H1 (cell line): ENCODE results near the gene VENTX. TPM values are rescaled to one million over a fixed set of nuclear protein-coding genes. Genes with fewer than 3 reads are reported as not detected.

Experiments
- CTCF ChIA-PET: fragments of 300-600 bp; sonication (Branson Sonifier 250); formaldehyde crosslinking; loops from one replicate; lab custom pipeline; 2021; ENCODE audit not compliant: partially characterized antibody; lab: Charles Lee
- POLR2A ChIA-PET: fragments of 300-600 bp; sonication (Branson Sonifier 250); formaldehyde crosslinking; loops from one replicate; lab custom pipeline; 2021; ENCODE audit warnings: inconsistent platforms; ENCODE audit not compliant: partially characterized antibody; lab: Charles Lee
- DNase-seq, 2 experiments: peaks; one replicate each; pipeline versions ENCODE4 v3.0.0 to v3.0.0-alpha.2; 2010 to 2022; ENCODE audit warnings: low spot score in 2 of 2, low read depth in 1 of 2, mixed read lengths in 1 of 2
- FAIRE-seq: peaks from 2 replicates; lab custom pipeline; 2011; peaks lifted over from hg19 to GRCh38; lab: Jason Lieb, UNC
- H2AFZ ChIP-seq: 2 replicates; pipeline ENCODE4 v1.8.1; 2012; ENCODE audit warnings: low read length, inconsistent platforms
- H2AK5ac ChIP-seq: 2 replicates; pipeline ENCODE4 v1.6.1; 2013; ENCODE audit warnings: low read depth, low read length
- H2BK120ac ChIP-seq: replicated peaks from 2 replicates; pipeline ENCODE3; 2013; ENCODE audit warnings: low read depth, low read length, inconsistent platforms
- H2BK12ac ChIP-seq: 2 replicates; pipeline ENCODE4 v1.6.1; 2013; ENCODE audit warnings: low read depth, low read length
- H2BK15ac ChIP-seq: 2 replicates; pipeline ENCODE4 v1.6.1; 2013; ENCODE audit warnings: low read length
- H2BK20ac ChIP-seq: 2 replicates; pipeline ENCODE4 v1.6.1; 2013; ENCODE audit warnings: low read length
- H2BK5ac ChIP-seq: 2 replicates; pipeline ENCODE4 v1.6.1; 2013; ENCODE audit warnings: low read depth, low read length
- H3K14ac ChIP-seq: 2 replicates; pipeline ENCODE4 v1.6.1; 2013; ENCODE audit warnings: inconsistent platforms; ENCODE audit not compliant: insufficient read length
- H3K18ac ChIP-seq: 2 replicates; pipeline ENCODE4 v1.6.1; 2013; ENCODE audit warnings: low read length; ENCODE audit errors: extremely low read depth
- H3K23ac ChIP-seq: 2 replicates; pipeline ENCODE4 v1.6.1; 2013; ENCODE audit warnings: inconsistent platforms; ENCODE audit not compliant: insufficient read length
- H3K23me2 ChIP-seq: 2 replicates; pipeline ENCODE4 v1.6.1; 2013; ENCODE audit warnings: low read depth, low read length
- H3K27ac ChIP-seq: 2 replicates; pipeline ENCODE4 v1.6.1; 2011; ENCODE audit warnings: low read depth, low read length, inconsistent platforms
- H3K27me3 ChIP-seq, 4 experiments: replicated peaks in 1 of 4; 1 replicate in 1 of 4; 2 replicates in 3 of 4; pipeline versions ENCODE4 v1.6.1 to v1.8.1; 2011 to 2013; ENCODE audit warnings: low read length in 3 of 4, mild to moderate bottlenecking in 3 of 4, inconsistent platforms in 2 of 4, mixed read lengths in 2 of 4, moderate library complexity in 1 of 4; ENCODE audit not compliant: control insufficient read depth in 3 of 4, insufficient read depth in 3 of 4; ENCODE audit errors: extremely low read depth in 1 of 4
- H3K36me3 ChIP-seq, 4 experiments: 2 replicates each; pipeline versions ENCODE4 v1.6.1 to v1.8.1; 2011 to 2013; ENCODE audit warnings: mild to moderate bottlenecking in 4 of 4, low read length in 3 of 4, moderate library complexity in 2 of 4, control low read depth in 1 of 4, inconsistent platforms in 1 of 4; ENCODE audit not compliant: insufficient read depth in 4 of 4, control insufficient read depth in 2 of 4
- H3K4ac ChIP-seq: replicated peaks from 2 replicates; pipeline ENCODE3; 2013; ENCODE audit warnings: low read length, low read depth, mixed read lengths, inconsistent platforms; ENCODE audit not compliant: insufficient read length
- H3K4me1 ChIP-seq, 4 experiments: replicated peaks in 1 of 4; 1 replicate in 1 of 4; 2 replicates in 3 of 4; pipeline versions ENCODE4 v1.6.1 to v1.8.1; 2011 to 2013; ENCODE audit warnings: low read length in 3 of 4, inconsistent platforms in 2 of 4, mixed read lengths in 1 of 4; ENCODE audit not compliant: insufficient read depth in 4 of 4, control insufficient read depth in 3 of 4
- H3K4me2 ChIP-seq, 2 experiments: 2 replicates each; pipeline versions ENCODE4 v1.6.1 to v1.8.1; 2011 to 2013; ENCODE audit warnings: low read depth in 2 of 2, low read length in 2 of 2, control low read depth in 1 of 2, inconsistent platforms in 1 of 2, mild to moderate bottlenecking in 1 of 2; ENCODE audit not compliant: insufficient read depth in 1 of 2
- H3K4me3 ChIP-seq, 4 experiments: fragments of 200-600, 300-600 bp in 1 of 4; sonication (generic), shearing (Covaris generic), sonication (Bioruptor Twin) in 1 of 4; 2 replicates each; pipeline versions ENCODE4 v1.5.1 to v1.8.1; 2011 to 2016; ENCODE audit warnings: low read length in 4 of 4, low read depth in 3 of 4, control low read depth in 2 of 4, inconsistent platforms in 2 of 4, mild to moderate bottlenecking in 2 of 4, mixed read lengths in 1 of 4, moderate library complexity in 1 of 4; ENCODE audit not compliant: insufficient read depth in 2 of 4; ENCODE audit errors: extremely low read depth in 1 of 4
- H3K56ac ChIP-seq: replicated peaks from 2 replicates; pipeline ENCODE3; 2013; ENCODE audit warnings: low read depth, mild to moderate bottlenecking, mixed read lengths, low read length, inconsistent platforms; ENCODE audit not compliant: insufficient read length
- H3K79me1 ChIP-seq: 2 replicates; pipeline ENCODE4 v1.6.1; 2013; ENCODE audit warnings: low read depth, low read length, control low read depth
- H3K79me2 ChIP-seq, 2 experiments: 2 replicates each; pipeline versions ENCODE4 v1.6.1 to v1.8.1; 2012 to 2013; ENCODE audit warnings: low read length in 2 of 2, mild to moderate bottlenecking in 2 of 2, inconsistent platforms in 1 of 2; ENCODE audit not compliant: insufficient read depth in 2 of 2, control insufficient read depth in 1 of 2
- H3K9ac ChIP-seq, 4 experiments: replicated peaks in 1 of 4; 1 replicate in 1 of 4; 2 replicates in 3 of 4; pipeline versions ENCODE4 v1.6.1 to v1.8.1; 2011 to 2013; ENCODE audit warnings: low read depth in 3 of 4, low read length in 3 of 4, control low read depth in 2 of 4, mild to moderate bottlenecking in 2 of 4, moderate library complexity in 2 of 4, inconsistent platforms in 1 of 4; ENCODE audit errors: extremely low read depth in 1 of 4
- H3K9me3 ChIP-seq, 2 experiments: 2 replicates each; pipeline versions ENCODE4 v1.6.1 to v1.8.1; 2012 to 2013; ENCODE audit warnings: mild to moderate bottlenecking in 2 of 2, moderate library complexity in 2 of 2, control low read depth in 1 of 2, inconsistent platforms in 1 of 2, low read depth in 1 of 2, low read length in 1 of 2, mixed read lengths in 1 of 2; ENCODE audit not compliant: insufficient read depth in 2 of 2
- H4K20me1 ChIP-seq, 2 experiments: replicated peaks in 1 of 2; 2 replicates each; pipeline versions ENCODE3 to v1.8.1; 2011 to 2013; ENCODE audit warnings: inconsistent platforms in 2 of 2, low read length in 2 of 2, mild to moderate bottlenecking in 1 of 2; ENCODE audit not compliant: insufficient read depth in 2 of 2, control insufficient read depth in 1 of 2
- H4K5ac ChIP-seq: 2 replicates; pipeline ENCODE4 v1.6.1; 2013; ENCODE audit warnings: low read length, low read depth, mixed read lengths, inconsistent platforms; ENCODE audit not compliant: insufficient read length
- H4K8ac ChIP-seq: 2 replicates; pipeline ENCODE4 v1.8.0; 2013; ENCODE audit warnings: mild to moderate bottlenecking, moderate library complexity, low read length, inconsistent platforms; ENCODE audit not compliant: insufficient read depth; ENCODE audit errors: extremely low read depth
- H4K91ac ChIP-seq: replicated peaks from 2 replicates; pipeline ENCODE3; 2013; ENCODE audit warnings: low read length, mixed read lengths, inconsistent platforms; ENCODE audit not compliant: insufficient read length
- ATF2 ChIP-seq: IDR thresholded peaks from 2 replicates; pipeline ENCODE4 v1.6.1; 2012; ENCODE audit warnings: low read length, inconsistent platforms
- EP300 ChIP-seq, 2 experiments: IDR thresholded peaks; 1 replicate in 1 of 2; 2 replicates in 1 of 2; pipeline ENCODE4 v1.6.1; 2011 to 2012; ENCODE audit warnings: low read depth in 2 of 2, low read length in 2 of 2, mild to moderate bottlenecking in 2 of 2, borderline replicate concordance in 1 of 2, inconsistent platforms in 1 of 2, moderate library complexity in 1 of 2
- GABPA ChIP-seq: IDR thresholded peaks from 2 replicates; pipeline ENCODE4 v1.6.1; 2011; ENCODE audit warnings: mild to moderate bottlenecking, low read length, moderate library complexity, borderline replicate concordance; ENCODE audit not compliant: insufficient read depth
- JUN ChIP-seq: IDR thresholded peaks from 2 replicates; pipeline ENCODE4 v1.6.1; 2011; ENCODE audit warnings: low read depth, mild to moderate bottlenecking, improper control_type of control experiment, low read length
- JUND ChIP-seq: IDR thresholded peaks from 2 replicates; pipeline ENCODE4 v1.6.1; 2011; ENCODE audit warnings: mild to moderate bottlenecking, improper control_type of control experiment, low read length
- PHF8 ChIP-seq: fragments of 200-600 bp; sonication (generic); conservative IDR thresholded peaks from 2 replicates; pipeline ENCODE4 v1.7.1; 2012; ENCODE audit warnings: low read depth, mild to moderate bottlenecking, inconsistent platforms, low read length, moderate library complexity
- RBBP5 ChIP-seq: IDR thresholded peaks from 2 replicates; pipeline ENCODE4 v1.7.1; 2012; ENCODE audit warnings: low read depth, mild to moderate bottlenecking, inconsistent platforms, low read length, moderate library complexity, borderline replicate concordance
- RFX5 ChIP-seq: IDR thresholded peaks from 2 replicates; pipeline ENCODE4 v1.6.1; 2011; ENCODE audit warnings: low read depth, low read length, improper control_type of control experiment, borderline replicate concordance
- SIX5 ChIP-seq: IDR thresholded peaks from 2 replicates; pipeline ENCODE4 v1.6.1; 2011; ENCODE audit warnings: mild to moderate bottlenecking, low read depth, low read length
- SP1 ChIP-seq: IDR thresholded peaks from 2 replicates; pipeline ENCODE4 v1.6.1; 2011; ENCODE audit warnings: low read depth, low read length
- SP4 ChIP-seq: IDR thresholded peaks from 2 replicates; pipeline ENCODE4 v1.6.1; 2012; ENCODE audit warnings: low read length, inconsistent platforms
- TAF1 ChIP-seq: IDR thresholded peaks from 2 replicates; pipeline ENCODE4 v1.6.1; 2011; ENCODE audit warnings: mild to moderate bottlenecking, low read depth, low read length
- YY1 ChIP-seq: IDR thresholded peaks from 2 replicates; pipeline ENCODE4 v1.6.1; 2011; ENCODE audit warnings: low read depth, mild to moderate bottlenecking, low read length
- WGBS, 2 experiments: shearing (Covaris generic) in 1 of 2; methylation state at CpG; one replicate each; pipeline versions ENCODE4 v1.1.6 to v1.1.7; 2013 to 2015; ENCODE audit warnings: low lambda C conversion rate in 2 of 2, mixed read lengths in 2 of 2, inconsistent platforms in 1 of 2, low coverage in 1 of 2, missing lambda C conversion rate in 1 of 2; ENCODE audit not compliant: insufficient replicate concordance in 2 of 2, insufficient coverage in 1 of 2, insufficient read length in 1 of 2; ENCODE audit errors: extremely low coverage in 1 of 2, missing lambda C conversion rate in 1 of 2; 5-methylcytosine and 5-hydroxymethylcytosine counted together
- polyA plus RNA-seq, 7 experiments: library from polyadenylated mRNA; depleted of rRNA in 3 of 7; stranded (reverse) in 5 of 7; unstranded in 2 of 7; fragments of >200 nt in 5 of 7; fragments of 200-250 nt in 2 of 7; gene quantifications; 1 replicate in 5 of 7; 2 replicates in 1 of 7; 4 replicates in 1 of 7; pipeline versions ENCODE4 v1.2.1 to v1.2.3, GENCODE V29; 2011 to 2013; ENCODE audit warnings: missing spikeins in 2 of 7, mixed read lengths in 2 of 7
- total RNA-seq: library from RNA; stranded (reverse); fragmentation: NEBNext Ultra II Directional; extraction: Animal tissue kit (Norgen Biotek cat#: 25700); gene quantifications from 2 replicates; pipeline ENCODE4 v1.2.1, GENCODE V29; 2021

VENTX gene
- total and polyA plus RNA-seq, 2 of the 8 experiments (the other 6 are each of a cell fraction or from before 2014, with no cell fraction given), result 5.6 TPM

DNA sequence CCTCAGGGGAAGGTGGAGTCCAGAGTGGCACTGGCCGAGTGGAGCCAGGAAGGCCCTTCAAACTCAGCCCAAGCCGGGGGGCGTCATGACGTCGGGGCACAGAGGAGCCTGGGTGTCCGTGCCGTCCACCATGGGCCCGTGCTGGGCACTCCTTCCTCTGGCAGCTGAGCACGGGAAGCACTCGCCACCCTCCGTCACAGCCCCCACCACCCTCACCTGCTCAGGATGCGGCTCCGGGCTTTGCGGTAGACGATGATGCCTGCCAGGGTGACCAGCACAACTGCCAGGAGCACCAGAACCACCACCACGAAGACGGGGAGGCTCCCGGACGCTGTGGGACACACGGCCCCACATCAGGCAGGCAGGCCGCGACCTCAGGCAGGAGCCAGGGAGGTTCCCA, 30.9 kb downstream of the VENTX start:
- Histone ChIP-seq H2BK120ac (no peak overlapping the region), H2BK5ac (no peak overlapping the region), H3K4ac (no peak overlapping the region), H2BK15ac (no peak overlapping the region), H4K20me1 (peaks cover 0 to 1% of the 10 kb centered on the region in 2 experiments), H2BK20ac (no peak overlapping the region), H3K79me1 (no peaks in the 10 kb centered on the region), H3K23me2 (no peaks in the 10 kb centered on the region), H4K91ac (no peak overlapping the region), H3K27ac (no peak overlapping the region), H3K4me2 (no peak overlapping the region), H3K4me3 (no peak overlapping the region), H2AFZ (no peak overlapping the region), H3K27me3 (peaks cover 0 to 1% (median under 1%) of the 10 kb centered on the region in 4 experiments; a peak in 2 of 7 replicates), H3K56ac (no peak overlapping the region), H4K8ac (0 out of 2 replicates have a peak overlapping the region, but pooled peaks have one; percentile 25), H3K79me2 (no peaks in the 10 kb centered on the region), H3K18ac (no peak overlapping the region), H2AK5ac (no peak overlapping the region; the same call in 1 of the 2 replicates), H3K9ac (no peak overlapping the region), H3K14ac (no peak overlapping the region), H3K36me3 (no peaks in the 10 kb centered on the region), H3K23ac (no peak overlapping the region), H3K9me3 (no peaks in the 10 kb centered on the region), H3K4me1 (peaks cover 0 to 3% (median 0%) of the 10 kb centered on the region in 4 experiments; a peak in 3 of 7 replicates), H4K5ac (no peak overlapping the region), H2BK12ac (no peak overlapping the region)
- DNase-seq (no peak), FAIRE-seq (no peak)
- ChIA-PET POLR2A (interaction anchor here (1.1 to 1.3 kb wide), 2 partner anchors 9 to 42 kb away, joined by 3 to 5 read pairs; no protein-coding TSS in a partner anchor), CTCF (interaction anchor here (0.9 to 3.5 kb wide), 6 partner anchors 9 to 125 kb away, joined by 3 to 15 read pairs (median 4); partner anchors contain the start of gene ADAM8)
- WGBS, 2 experiments, result 95% methylated on average over 22 of the region's 22 CpGs; no CpG with 5 or more reads in 1 of the 2 experiments
- TF ChIP-seq SP1 (no peak), PHF8 (no peak), YY1 (no peak), ATF2 (no peak), JUND (no peak), RFX5 (no peak), GABPA (no peak), SIX5 (no peak), JUN (no peak), SP4 (no peak), TAF1 (no peak), EP300 (IDR thresholded peaks at IDR 0.05; ENCODE audit: borderline replicate concordance in 1 of 2, low read depth in 2 of 2, low read length in 2 of 2) (no peak), RBBP5 (no peak)
